HFFc6 (cell line): Measurements from ENCODE around the gene ATRN. TPM values are rescaled to one million over a fixed set of nuclear protein-coding genes. Genes with fewer than 3 reads are reported as not detected.

Experiments used
- DNase-seq: peaks from one replicate; pipeline ENCODE4 v3.0.0-alpha.2; 2018
- H3K27ac Mint-ChIP-seq: 2 replicates; pipeline ENCODE4 v1.8.0; 2020; ENCODE audit warnings: mild to moderate bottlenecking, mixed read lengths
- H3K27me3 Mint-ChIP-seq: 2 replicates; pipeline ENCODE4 v1.8.0; 2021; ENCODE audit warnings: mild to moderate bottlenecking, moderate library complexity, mixed read lengths; ENCODE audit not compliant: insufficient read depth
- H3K36me3 Mint-ChIP-seq: 2 replicates; pipeline ENCODE4 v1.8.0; 2021; ENCODE audit warnings: low read depth, mixed read lengths
- H3K4me1 Mint-ChIP-seq: 2 replicates; pipeline ENCODE4 v1.8.0; 2020; ENCODE audit warnings: low read depth, mixed read lengths
- H3K4me3 Mint-ChIP-seq: 2 replicates; pipeline ENCODE4 v1.8.0; 2020; ENCODE audit warnings: mild to moderate bottlenecking, moderate library complexity, mixed read lengths
- H3K9me3 Mint-ChIP-seq: 2 replicates; pipeline ENCODE4 v1.8.0; 2020; ENCODE audit warnings: mild to moderate bottlenecking, mixed read lengths
- CTCF ChIP-seq: fragments of 200-600 bp; sonication (generic); IDR thresholded peaks from 2 replicates; pipeline ENCODE4 v1.5.0; 2021; ENCODE audit warnings: antibody characterized with exemption, mild to moderate bottlenecking
- total RNA-seq, 6 experiments: library from RNA; stranded (reverse); fragmentation: NEBNext Ultra II Directional; extraction: Animal tissue kit (Norgen Biotek cat#: 25700); gene quantifications; 2 replicates in 1 of 6; 3 replicates in 5 of 6; pipeline ENCODE4 v1.2.3, GENCODE V29; 2021

The ATRN gene
- total RNA-seq, 6 experiments from 2014 or later: 27.5 to 33.0 (median 29.6) TPM

GRCh38 chr20:3681931-3682781 is 211.3 kb downstream of the ATRN start, which contains the start of gene ADAM33:
Gene ADAM33 (minus strand): TSS chr20:3682010. CDS start chr20:3682004, 6 bp downstream.
- Mint-ChIP-seq H3K4me3 (peak within 1 kb of the TSS; percentile 98), H3K27ac (peak within 1 kb of the TSS; percentile 99), H3K27me3 (peaks cover 3% of the 10 kb centered on the region; the same call in 1 of the 2 replicates), H3K4me1 (peaks cover 62% of the 10 kb centered on the region), H3K36me3 (peaks cover 13% of the 10 kb centered on the region; the same call in 1 of the 2 replicates), H3K9me3 (no peaks in the 10 kb centered on the region)
- no peak for DNase-seq
- TF ChIP-seq CTCF: no peak

- Mint-ChIP-seq H3K9me3 (no peaks in the 10 kb centered on the region), H3K36me3 (peaks cover 5% of the 10 kb centered on the region; the same call in 1 of the 2 replicates), H3K27me3 (no peaks in the 10 kb centered on the region; the same call in 1 of the 2 replicates), H3K4me1 (peaks cover 41% of the 10 kb centered on the region), H3K4me3 (no peak overlapping the region), H3K27ac (peak overlapping the region; percentile 47)
- TF ChIP-seq CTCF: no peak
- no peak for DNase-seq
Measured at GRCh38 chr20:3685341-3685740, 214.5 kb downstream of the ATRN start.

GRCh38 chr20:3686421-3686820 is 215.6 kb downstream of the ATRN start:
- Mint-ChIP-seq H3K27ac (peak overlapping the region; percentile 96), H3K27me3 (no peaks in the 10 kb centered on the region; the same call in none of the 2 replicates), H3K36me3 (no peaks in the 10 kb centered on the region), H3K4me1 (peaks cover 39% of the 10 kb centered on the region), H3K9me3 (no peaks in the 10 kb centered on the region), H3K4me3 (peak overlapping the region; percentile 78)
- DNase-seq: no peak
- no peak for TF ChIP-seq CTCF

GRCh38 chr20:3686867-3687321 is 216.1 kb downstream of the ATRN start:
- peak overlapping the region; percentile 78 for H3K4me3 Mint-ChIP-seq
- no peaks in the 10 kb centered on the region for H3K9me3 Mint-ChIP-seq
- TF ChIP-seq CTCF: no peak
- DNase-seq: peak; percentile 91
- H3K27ac Mint-ChIP-seq: peak overlapping the region; percentile 96
- H3K27me3 Mint-ChIP-seq: no peaks in the 10 kb centered on the region; the same call in none of the 2 replicates
- peaks cover 39% of the 10 kb centered on the region for H3K4me1 Mint-ChIP-seq
- H3K36me3 Mint-ChIP-seq: no peaks in the 10 kb centered on the region

- Mint-ChIP-seq H3K9me3 (no peaks in the 10 kb centered on the region), H3K27ac (peak overlapping the region; percentile 96), H3K36me3 (no peaks in the 10 kb centered on the region), H3K27me3 (no peaks in the 10 kb centered on the region; the same call in none of the 2 replicates), H3K4me1 (peaks cover 39% of the 10 kb centered on the region), H3K4me3 (peak overlapping the region; percentile 78)
- no peak for TF ChIP-seq CTCF
- peak; percentile 72 for DNase-seq
Measured at GRCh38 chr20:3687655-3688054, 216.8 kb downstream of the ATRN start.
